Measurements from ENCODE around the gene PTPRA. TPM values are rescaled to one million over a fixed set of nuclear protein-coding genes. Genes with fewer than 3 reads are reported as not detected.
A peak's percentile ranks its signal among the peaks of the same experiment; 100 is the strongest.

PTPRA gene
- total RNA-seq, 1 donor from 2014 or later = 50.1 TPM

DNA sequence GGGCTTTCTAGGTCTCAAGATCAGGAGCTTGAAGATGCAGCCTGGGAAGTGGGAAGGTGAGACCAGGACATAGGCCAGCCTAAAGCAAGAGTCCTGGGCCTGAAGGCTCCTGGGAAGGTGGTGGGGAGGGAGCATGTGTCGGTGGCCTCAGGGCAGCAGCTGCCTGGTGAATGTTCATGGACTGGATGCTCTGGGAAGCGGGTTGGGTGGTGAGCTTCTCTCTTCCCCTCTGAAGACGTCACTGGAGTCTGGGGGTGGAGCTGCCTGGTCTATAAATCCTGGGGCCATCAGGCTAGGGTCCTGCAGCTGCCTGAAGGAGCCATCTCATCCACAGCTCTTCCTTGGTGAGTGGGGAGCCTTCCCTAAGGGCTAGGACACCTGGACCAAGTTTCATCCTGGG, 170.0 kb downstream of the PTPRA start, which contains the start of gene GNRH2:
Gene GNRH2 (plus strand): TSS at position 301 of the 400 bp plus-strand sequence. CDS start 793 bp downstream, outside the sequence.
- no peak within 1 kb of the TSS for H3K4me3 Mint-ChIP-seq (ENCODE audit: unreplicated experiment)
- H3K27ac ChIP-seq (ENCODE audit: low read depth, low read length) = no peak within 1 kb of the TSS

DNA sequence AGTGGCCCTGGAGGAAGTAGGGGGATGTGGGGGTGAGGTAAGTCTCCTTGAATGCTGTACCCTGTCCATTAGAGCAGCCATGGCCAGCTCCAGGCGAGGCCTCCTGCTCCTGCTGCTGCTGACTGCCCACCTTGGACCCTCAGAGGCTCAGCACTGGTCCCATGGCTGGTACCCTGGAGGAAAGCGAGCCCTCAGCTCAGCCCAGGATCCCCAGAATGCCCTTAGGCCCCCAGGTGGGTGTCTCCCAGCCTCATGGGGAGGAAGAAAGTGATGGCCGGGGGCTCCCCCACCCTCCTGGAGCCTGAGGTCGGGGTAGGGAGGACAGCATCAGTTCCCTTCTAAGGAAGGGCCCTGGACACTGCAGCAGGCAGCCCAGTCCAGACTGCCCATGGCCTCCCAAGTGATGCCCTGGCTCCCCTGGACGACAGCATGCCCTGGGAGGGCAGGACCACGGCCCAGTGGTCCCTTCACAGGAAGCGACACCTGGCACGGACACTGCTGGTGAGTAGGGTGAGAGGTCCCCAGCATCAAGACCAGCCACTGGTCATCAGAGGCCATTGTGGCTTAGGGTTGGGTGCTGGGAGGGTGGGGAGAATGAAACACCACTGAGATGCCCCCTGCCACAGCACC, 171.2 kb downstream of the PTPRA start:
- Histone ChIP-seq H3K36me3 (ENCODE audit: insufficient read depth, low read length) (peaks cover 13% of the 10 kb centered on the region), H4K20me1 (ENCODE audit: insufficient read depth, low read length) (peaks cover 5% of the 10 kb centered on the region), H3K9me3 (ENCODE audit: insufficient read depth, low read depth, low read length) (no peaks in the 10 kb centered on the region), H3K4me3 (ENCODE audit: insufficient read depth, low read depth, low read length) (no peak overlapping the region), H3K27ac (ENCODE audit: low read depth, low read length) (no peak overlapping the region), H3K9ac (ENCODE audit: low read length) (no peak overlapping the region), H3K79me2 (ENCODE audit: insufficient read depth, low read length) (peaks cover 10% of the 10 kb centered on the region), H3K4me1 (ENCODE audit: insufficient read depth, low read length) (peaks cover 15% of the 10 kb centered on the region), H2AFZ (ENCODE audit: low read depth, low read length) (no peak overlapping the region), H3K27me3 (ENCODE audit: insufficient read depth, low read length) (no peaks in the 10 kb centered on the region), H3K4me2 (ENCODE audit: low read length) (no peak overlapping the region)
- no peak for TF ChIP-seq EZH2 (IDR thresholded peaks at IDR 0.05; ENCODE audit: insufficient read depth, low read length)
- peaks cover 8% of the 10 kb centered on the region for H3K4me1 Mint-ChIP-seq (ENCODE audit: low read depth, unreplicated experiment)
- H3K27me3 Mint-ChIP-seq (ENCODE audit: low read depth, unreplicated experiment) = no peaks in the 10 kb centered on the region
- H3K9me3 Mint-ChIP-seq (ENCODE audit: unreplicated experiment) = no peaks in the 10 kb centered on the region
- FAIRE-seq (no peak), DNase-seq (ENCODE audit: low read depth) (no peak)
- peak overlapping the region; percentile 67 for H3K4me3 Mint-ChIP-seq (ENCODE audit: unreplicated experiment)
- H3K36me3 Mint-ChIP-seq (ENCODE audit: low read depth, unreplicated experiment) = peaks cover 24% of the 10 kb centered on the region
- no peak overlapping the region for H3K27ac Mint-ChIP-seq (ENCODE audit: unreplicated experiment)

More for the DNA sequence above, 170.0 kb downstream of the PTPRA start, which contains the start of gene GNRH2:
- peaks cover 10% of the 10 kb centered on the region for H3K79me2 ChIP-seq (ENCODE audit: insufficient read depth, low read length)
- peaks cover 11% of the 10 kb centered on the region for H3K36me3 ChIP-seq (ENCODE audit: insufficient read depth, low read length)
- peaks cover 15% of the 10 kb centered on the region for H3K4me1 ChIP-seq (ENCODE audit: insufficient read depth, low read length)
- H3K9ac ChIP-seq (ENCODE audit: low read length) = no peak within 1 kb of the TSS
- H4K20me1 ChIP-seq (ENCODE audit: insufficient read depth, low read length) = peaks cover 5% of the 10 kb centered on the region
- H3K4me3 ChIP-seq (ENCODE audit: insufficient read depth, low read depth, low read length) = no peak within 1 kb of the TSS
- no peak for FAIRE-seq
- no peaks in the 10 kb centered on the region for H3K9me3 Mint-ChIP-seq (ENCODE audit: unreplicated experiment)
- H3K4me1 Mint-ChIP-seq (ENCODE audit: low read depth, unreplicated experiment) = peaks cover 8% of the 10 kb centered on the region
- no peak within 1 kb of the TSS for H2AFZ ChIP-seq (ENCODE audit: low read depth, low read length)
- no peaks in the 10 kb centered on the region for H3K27me3 ChIP-seq (ENCODE audit: insufficient read depth, low read length)
- peaks cover 23% of the 10 kb centered on the region for H3K36me3 Mint-ChIP-seq (ENCODE audit: low read depth, unreplicated experiment)
- no peak within 1 kb of the TSS for H3K27ac Mint-ChIP-seq (ENCODE audit: unreplicated experiment)
- TF ChIP-seq, protein P1, sequence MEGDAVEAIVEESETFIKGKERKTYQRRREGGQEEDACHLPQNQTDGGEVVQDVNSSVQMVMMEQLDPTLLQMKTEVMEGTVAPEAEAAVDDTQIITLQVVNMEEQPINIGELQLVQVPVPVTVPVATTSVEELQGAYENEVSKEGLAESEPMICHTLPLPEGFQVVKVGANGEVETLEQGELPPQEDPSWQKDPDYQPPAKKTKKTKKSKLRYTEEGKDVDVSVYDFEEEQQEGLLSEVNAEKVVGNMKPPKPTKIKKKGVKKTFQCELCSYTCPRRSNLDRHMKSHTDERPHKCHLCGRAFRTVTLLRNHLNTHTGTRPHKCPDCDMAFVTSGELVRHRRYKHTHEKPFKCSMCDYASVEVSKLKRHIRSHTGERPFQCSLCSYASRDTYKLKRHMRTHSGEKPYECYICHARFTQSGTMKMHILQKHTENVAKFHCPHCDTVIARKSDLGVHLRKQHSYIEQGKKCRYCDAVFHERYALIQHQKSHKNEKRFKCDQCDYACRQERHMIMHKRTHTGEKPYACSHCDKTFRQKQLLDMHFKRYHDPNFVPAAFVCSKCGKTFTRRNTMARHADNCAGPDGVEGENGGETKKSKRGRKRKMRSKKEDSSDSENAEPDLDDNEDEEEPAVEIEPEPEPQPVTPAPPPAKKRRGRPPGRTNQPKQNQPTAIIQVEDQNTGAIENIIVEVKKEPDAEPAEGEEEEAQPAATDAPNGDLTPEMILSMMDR (IDR thresholded peaks at IDR 0.05; ENCODE audit: insufficient read depth, low read depth, low read length) = no peak
- no peak for TF ChIP-seq EZH2 (IDR thresholded peaks at IDR 0.05; ENCODE audit: insufficient read depth, low read length)
- no peak for DNase-seq (ENCODE audit: low read depth)
- H3K4me2 ChIP-seq (ENCODE audit: low read length) = no peak within 1 kb of the TSS
- no peaks in the 10 kb centered on the region for H3K27me3 Mint-ChIP-seq (ENCODE audit: low read depth, unreplicated experiment)
- no peaks in the 10 kb centered on the region for H3K9me3 ChIP-seq (ENCODE audit: insufficient read depth, low read depth, low read length)

DNA sequence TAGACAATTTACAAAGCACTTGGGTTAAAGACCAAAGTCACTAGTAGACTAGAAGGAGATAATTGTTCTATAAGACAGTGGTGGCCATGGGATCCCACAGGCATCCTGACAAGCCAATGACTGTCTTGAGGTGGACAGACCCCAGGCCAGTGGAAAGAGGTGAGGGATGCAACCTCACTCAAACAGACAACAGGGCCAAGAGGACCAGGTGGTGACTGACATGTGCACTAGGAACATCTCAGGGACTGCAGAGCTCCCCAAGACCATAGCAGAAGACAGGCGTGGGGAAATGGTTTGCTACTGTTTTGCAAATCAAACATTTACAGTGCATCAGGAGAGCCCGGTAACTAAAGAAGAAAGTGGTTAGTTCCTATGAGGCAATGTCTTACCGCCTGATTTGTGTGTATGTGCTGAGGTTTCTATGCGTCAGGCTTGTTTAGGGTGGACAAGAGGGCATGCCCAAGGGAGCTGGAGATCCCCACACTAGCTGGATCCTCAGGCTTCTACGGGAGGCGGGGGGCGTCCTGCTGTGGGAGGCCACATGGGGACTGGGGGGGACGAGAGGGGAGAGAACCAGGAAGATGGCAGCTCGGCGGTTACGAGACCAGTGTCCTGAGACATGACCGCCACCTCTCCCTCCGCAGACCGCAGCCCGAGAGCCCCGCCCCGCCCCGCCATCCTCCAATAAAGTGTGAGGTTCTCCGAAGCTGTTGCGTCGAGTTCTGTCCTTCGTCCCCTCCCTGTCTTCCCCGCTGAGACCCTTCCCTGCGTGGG, 171.9 kb downstream of the PTPRA start:
- Mint-ChIP-seq H3K4me3 (ENCODE audit: unreplicated experiment) (peak overlapping the region; percentile 84), H3K27ac (ENCODE audit: unreplicated experiment) (no peak overlapping the region), H3K9me3 (ENCODE audit: unreplicated experiment) (no peaks in the 10 kb centered on the region), H3K36me3 (ENCODE audit: low read depth, unreplicated experiment) (peaks cover 26% of the 10 kb centered on the region), H3K27me3 (ENCODE audit: low read depth, unreplicated experiment) (no peaks in the 10 kb centered on the region), H3K4me1 (ENCODE audit: low read depth, unreplicated experiment) (peaks cover 8% of the 10 kb centered on the region)
- FAIRE-seq (no peak), DNase-seq (ENCODE audit: low read depth) (peak; percentile 74)
- Histone ChIP-seq H3K4me3 (ENCODE audit: insufficient read depth, low read depth, low read length) (peak overlapping the region; percentile 70), H3K79me2 (ENCODE audit: insufficient read depth, low read length) (peaks cover 10% of the 10 kb centered on the region), H3K27me3 (ENCODE audit: insufficient read depth, low read length) (no peaks in the 10 kb centered on the region), H3K4me1 (ENCODE audit: insufficient read depth, low read length) (peaks cover 15% of the 10 kb centered on the region), H3K4me2 (ENCODE audit: low read length) (peak overlapping the region; percentile 90), H2AFZ (ENCODE audit: low read depth, low read length) (peak overlapping the region; percentile 91), H3K9me3 (ENCODE audit: insufficient read depth, low read depth, low read length) (no peaks in the 10 kb centered on the region), H4K20me1 (ENCODE audit: insufficient read depth, low read length) (peaks cover 5% of the 10 kb centered on the region), H3K27ac (ENCODE audit: low read depth, low read length) (peak overlapping the region; percentile 75), H3K36me3 (ENCODE audit: insufficient read depth, low read length) (peaks cover 13% of the 10 kb centered on the region), H3K9ac (ENCODE audit: low read length) (peak overlapping the region; percentile 85)
- TF ChIP-seq EZH2 (IDR thresholded peaks at IDR 0.05; ENCODE audit: insufficient read depth, low read length) = no peak
- TF ChIP-seq, protein P1 (IDR thresholded peaks at IDR 0.05; ENCODE audit: insufficient read depth, low read depth, low read length) = no peak

Measured in astrocyte (in vitro differentiated cells and primary cell).